Measurements from ENCODE around the gene EN2. TPM values are rescaled to one million over a fixed set of nuclear protein-coding genes. Genes with fewer than 3 reads are reported as not detected.
"Not testable (repeated sequence)": the region's sequence is repeated elsewhere in the genome, so short reads cannot be mapped to it uniquely, and the experiment has no call there.

Gene EN2
- total and polyA plus RNA-seq, 4 experiments from 2014 or later: not detected

DNA sequence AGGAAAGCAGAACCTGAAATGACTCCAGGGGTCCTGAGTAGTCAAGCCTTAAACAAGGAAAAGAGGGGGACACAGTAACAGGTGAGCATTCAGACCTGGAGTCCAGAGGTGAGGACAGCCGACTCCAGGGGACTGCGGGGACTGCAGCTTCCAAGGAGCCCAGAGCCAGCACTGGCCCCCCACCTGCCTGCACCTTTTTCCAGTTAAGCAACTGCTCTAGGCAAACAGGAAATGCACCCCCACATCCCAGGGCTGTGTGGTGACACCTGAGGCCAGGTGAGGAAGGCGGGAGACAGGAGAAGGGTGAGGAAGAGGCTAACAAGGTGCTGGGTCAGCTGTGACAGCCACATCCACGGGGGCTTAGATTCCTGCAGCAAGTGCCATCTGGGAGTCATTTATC lies 20.1 kb upstream of the EN2 start:
- H3K36me3 Mint-ChIP-seq: no peaks in the 10 kb centered on the region
- Histone ChIP-seq H3K4me3 (ENCODE audit: low read length in 2 of 2) (no peak overlapping the region), H3K27ac (ENCODE audit: low read depth, low read length) (no peak overlapping the region), H3K27me3 (ENCODE audit: insufficient read depth, low read length) (no peaks in the 10 kb centered on the region), H3K36me3 (ENCODE audit: insufficient read depth, low read length) (no peaks in the 10 kb centered on the region), H3K4me1 (ENCODE audit: insufficient read depth, low read length) (no peaks in the 10 kb centered on the region), H3K9me3 (ENCODE audit: control insufficient read depth in 1 of 2, low read length in 2 of 2) (no peaks in the 10 kb centered on the region)
- peaks cover 0 to 1% (median 0%) of the 10 kb centered on the region in 4 donors for H3K4me1 Mint-ChIP-seq
- H3K27ac Mint-ChIP-seq: no peak overlapping the region
- CTCF ChIA-PET (ENCODE audit: partially characterized antibody): no interaction called here
- POLR2A ChIA-PET (ENCODE audit: partially characterized antibody): no interaction called here
- H3K4me3 Mint-ChIP-seq: no peak overlapping the region
- no peak for DNase-seq
- H3K27me3 Mint-ChIP-seq: peaks cover 21 to 35% of the 10 kb centered on the region in 2 donors
- intact Hi-C loops (cut with micrococcal nuclease): no loop called here
- H3K9me3 Mint-ChIP-seq: peaks cover 0 to 5% (median under 1%) of the 10 kb centered on the region in 8 donors

DNA sequence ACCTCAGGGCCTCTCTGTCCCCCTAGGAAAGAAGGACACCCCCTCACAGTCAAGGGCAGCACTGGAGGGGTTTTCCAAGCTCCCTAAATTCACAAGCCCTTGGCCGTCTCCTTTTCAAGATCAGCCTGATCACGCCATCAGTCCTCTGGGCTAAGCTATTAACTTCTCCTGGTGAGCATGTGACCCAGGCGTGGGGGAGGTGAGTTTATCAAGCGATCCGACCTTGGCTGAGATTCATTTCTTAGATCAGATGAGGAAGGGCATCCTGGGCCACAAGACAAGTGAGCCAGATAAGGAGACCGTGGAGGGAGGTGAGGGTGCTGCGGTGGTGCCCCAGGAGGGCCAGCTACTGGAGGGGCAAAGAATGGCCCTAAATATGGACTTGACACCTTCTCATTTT lies 19.2 kb upstream of the EN2 start:
- ChIA-PET POLR2A (ENCODE audit: partially characterized antibody) (no interaction called here), CTCF (ENCODE audit: partially characterized antibody) (no interaction called here)
- Histone ChIP-seq H3K4me3 (ENCODE audit: low read length in 2 of 2) (no peak overlapping the region), H3K4me1 (ENCODE audit: insufficient read depth, low read length) (no peaks in the 10 kb centered on the region), H3K27ac (ENCODE audit: low read depth, low read length) (no peak overlapping the region), H3K9me3 (ENCODE audit: control insufficient read depth in 1 of 2, low read length in 2 of 2) (no peaks in the 10 kb centered on the region), H3K36me3 (ENCODE audit: insufficient read depth, low read length) (no peaks in the 10 kb centered on the region), H3K27me3 (ENCODE audit: insufficient read depth, low read length) (no peaks in the 10 kb centered on the region)
- peaks cover 0 to 1% (median 0%) of the 10 kb centered on the region in 4 donors for H3K4me1 Mint-ChIP-seq
- DNase-seq: no peak
- intact Hi-C loops (cut with micrococcal nuclease): no loop called here
- H3K27ac Mint-ChIP-seq: no peak overlapping the region
- H3K36me3 Mint-ChIP-seq: no peaks in the 10 kb centered on the region
- H3K4me3 Mint-ChIP-seq: no peak overlapping the region
- H3K27me3 Mint-ChIP-seq: peaks cover 25 to 40% of the 10 kb centered on the region in 2 donors
- peaks cover 0 to 2% (median 0%) of the 10 kb centered on the region in 8 donors for H3K9me3 Mint-ChIP-seq

DNA sequence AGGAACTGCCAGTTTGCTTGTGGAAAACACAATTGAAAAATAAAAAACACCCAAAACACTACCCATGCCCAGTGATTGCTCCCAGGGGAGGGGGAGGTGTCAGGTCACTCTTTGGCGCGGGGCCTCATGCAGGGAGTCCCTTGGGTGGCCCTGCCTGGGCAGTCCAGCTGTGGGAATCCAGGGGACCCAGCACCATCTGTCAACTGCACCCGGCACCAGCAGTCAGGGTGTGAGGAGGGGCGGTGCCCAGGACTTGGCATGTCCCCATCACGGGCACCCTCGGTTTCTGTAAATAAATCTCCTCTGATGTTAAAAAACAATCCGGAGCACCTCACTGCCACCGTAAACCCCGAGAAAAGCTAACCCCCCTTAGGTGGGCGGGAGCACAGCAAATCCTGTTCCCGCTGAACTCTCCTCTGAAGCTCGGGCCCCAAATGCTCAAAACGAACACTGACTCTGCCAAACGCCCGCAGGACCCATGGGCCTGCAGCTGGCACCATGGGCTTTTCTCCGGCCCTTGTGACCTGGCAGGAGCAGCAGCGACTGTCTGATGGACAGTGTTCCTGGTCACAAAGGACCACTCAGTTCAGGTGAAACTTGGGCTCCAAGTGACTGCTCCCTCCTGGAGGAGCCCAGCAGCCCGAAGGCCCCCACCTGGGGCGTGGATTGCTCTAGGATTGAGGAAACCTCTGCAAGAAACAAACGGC lies 18.5 kb upstream of the EN2 start:
- ChIA-PET CTCF (ENCODE audit: partially characterized antibody) (no interaction called here), POLR2A (ENCODE audit: partially characterized antibody) (no interaction called here)
- Mint-ChIP-seq H3K4me3 (no peak overlapping the region), H3K9me3 (peaks cover 0 to 2% (median 0%) of the 10 kb centered on the region in 8 donors), H3K36me3 (no peaks in the 10 kb centered on the region), H3K4me1 (peaks cover 0 to 1% (median 0%) of the 10 kb centered on the region in 4 donors), H3K27ac (no peak overlapping the region), H3K27me3 (peaks cover 23 to 39% of the 10 kb centered on the region in 2 donors)
- intact Hi-C loops (cut with micrococcal nuclease): no loop called here
- no peak for DNase-seq
- Histone ChIP-seq H3K27ac (ENCODE audit: low read depth, low read length) (no peak overlapping the region), H3K4me1 (ENCODE audit: insufficient read depth, low read length) (no peaks in the 10 kb centered on the region), H3K36me3 (ENCODE audit: insufficient read depth, low read length) (no peaks in the 10 kb centered on the region), H3K4me3 (ENCODE audit: low read length in 2 of 2) (no peak overlapping the region), H3K9me3 (ENCODE audit: control insufficient read depth in 1 of 2, low read length in 2 of 2) (no peaks in the 10 kb centered on the region), H3K27me3 (ENCODE audit: insufficient read depth, low read length) (no peaks in the 10 kb centered on the region)

DNA sequence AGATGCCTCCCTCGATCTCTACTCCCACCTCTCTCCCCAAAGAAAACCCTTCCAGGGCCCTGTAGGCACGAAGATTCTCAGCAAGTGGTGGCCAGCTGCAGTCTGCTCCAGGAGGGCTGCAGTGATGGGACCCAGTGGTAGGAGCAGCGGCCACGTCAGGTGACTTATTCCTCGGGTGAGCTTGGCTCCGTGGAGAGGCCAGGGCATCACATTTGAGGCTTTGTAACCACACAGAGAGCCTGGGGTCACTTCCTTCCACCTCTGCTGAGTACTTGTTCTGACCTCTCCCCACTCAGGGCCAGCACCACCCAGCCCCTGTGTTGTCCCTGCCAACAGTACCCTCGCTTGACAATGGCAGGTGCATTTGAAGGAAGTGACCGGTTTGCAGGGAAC lies 17.9 kb upstream of the EN2 start:
- H3K4me1 ChIP-seq (ENCODE audit: insufficient read depth, low read length): no peaks in the 10 kb centered on the region
- H3K4me1 Mint-ChIP-seq: peaks cover 0 to 1% (median 0%) of the 10 kb centered on the region in 4 donors
- peaks cover 0 to 2% (median 0%) of the 10 kb centered on the region in 8 donors for H3K9me3 Mint-ChIP-seq
- no peaks in the 10 kb centered on the region for H3K36me3 ChIP-seq (ENCODE audit: insufficient read depth, low read length)
- H3K27me3 ChIP-seq (ENCODE audit: insufficient read depth, low read length): no peaks in the 10 kb centered on the region
- no peaks in the 10 kb centered on the region for H3K36me3 Mint-ChIP-seq
- H3K27me3 Mint-ChIP-seq: peaks cover 24 to 34% of the 10 kb centered on the region in 2 donors
- H3K4me3 ChIP-seq (ENCODE audit: low read length in 2 of 2): no peak overlapping the region
- POLR2A ChIA-PET (ENCODE audit: partially characterized antibody): no interaction called here
- H3K27ac Mint-ChIP-seq: no peak overlapping the region
- H3K27ac ChIP-seq (ENCODE audit: low read depth, low read length): no peak overlapping the region
- no peak for DNase-seq
- no peak overlapping the region for H3K4me3 Mint-ChIP-seq
- intact Hi-C loops (cut with micrococcal nuclease): no loop called here
- H3K9me3 ChIP-seq (ENCODE audit: control insufficient read depth in 1 of 2, low read length in 2 of 2): no peaks in the 10 kb centered on the region
- CTCF ChIA-PET (ENCODE audit: partially characterized antibody): no interaction called here

DNA sequence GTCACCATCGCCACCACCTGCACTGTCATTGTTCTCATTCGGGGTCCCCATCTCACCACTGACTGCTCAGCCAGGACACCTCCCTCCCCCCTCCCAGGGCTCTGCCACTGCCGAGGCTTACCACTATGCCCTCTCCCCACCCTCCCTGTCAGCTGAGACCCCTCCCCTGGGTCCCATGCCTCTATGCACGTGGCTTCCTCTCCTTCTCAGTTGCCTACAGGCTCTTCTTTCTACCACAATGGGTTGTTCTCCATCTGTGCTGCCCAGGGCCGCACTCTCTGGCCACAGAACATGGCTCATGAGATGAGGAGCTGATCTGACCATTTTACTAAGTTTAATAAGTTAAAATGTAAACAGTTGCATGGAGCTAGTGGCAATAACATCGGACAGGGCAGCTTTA lies 16.1 kb upstream of the EN2 start:
- H3K36me3 ChIP-seq (ENCODE audit: insufficient read depth, low read length): no peaks in the 10 kb centered on the region
- Mint-ChIP-seq H3K9me3 (no peaks in the 10 kb centered on the region), H3K27ac (no peak overlapping the region), H3K4me1 (no peaks in the 10 kb centered on the region), H3K4me3 (no peak overlapping the region), H3K27me3 (peaks cover 20% of the 10 kb centered on the region in 2 donors), H3K36me3 (no peaks in the 10 kb centered on the region)
- intact Hi-C loops (cut with micrococcal nuclease): no loop called here
- ChIA-PET POLR2A (ENCODE audit: partially characterized antibody) (no interaction called here), CTCF (ENCODE audit: partially characterized antibody) (no interaction called here)
- no peaks in the 10 kb centered on the region for H3K4me1 ChIP-seq (ENCODE audit: insufficient read depth, low read length)
- no peak overlapping the region for H3K27ac ChIP-seq (ENCODE audit: low read depth, low read length)
- no peak overlapping the region for H3K4me3 ChIP-seq (ENCODE audit: low read length in 2 of 2)
- no peaks in the 10 kb centered on the region for H3K27me3 ChIP-seq (ENCODE audit: insufficient read depth, low read length)
- no peak for DNase-seq
- H3K9me3 ChIP-seq (ENCODE audit: control insufficient read depth in 1 of 2, low read length in 2 of 2): no peaks in the 10 kb centered on the region

DNA sequence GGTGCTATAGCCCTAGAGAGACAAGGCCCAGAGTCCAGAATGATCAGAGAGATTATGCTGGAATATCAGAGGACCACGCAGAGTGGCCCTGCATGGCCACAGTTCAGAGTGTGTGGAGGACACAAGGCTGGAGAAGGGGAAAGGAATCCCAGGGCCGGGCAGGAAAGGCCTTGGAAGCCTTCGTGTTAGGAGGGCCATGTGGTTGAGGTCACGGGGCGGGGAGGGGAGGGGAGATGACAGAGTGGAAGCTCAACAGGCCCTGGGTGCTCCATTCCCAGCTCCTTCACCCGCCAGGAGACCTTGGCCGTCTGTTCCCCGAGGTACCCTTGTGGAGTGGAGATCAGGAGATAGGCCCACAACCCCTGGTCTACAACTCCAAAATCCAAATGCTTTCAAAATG lies 13.2 kb upstream of the EN2 start:
- Mint-ChIP-seq H3K36me3 (no peaks in the 10 kb centered on the region), H3K9me3 (no peaks in the 10 kb centered on the region), H3K27me3 (peaks cover 25 to 30% of the 10 kb centered on the region in 2 donors), H3K27ac (no peak overlapping the region), H3K4me3 (no peak overlapping the region), H3K4me1 (peaks cover 2 to 10% (median 8%) of the 10 kb centered on the region in 4 donors)
- Histone ChIP-seq H3K4me3 (ENCODE audit: low read length in 2 of 2) (no peak overlapping the region), H3K36me3 (ENCODE audit: insufficient read depth, low read length) (no peaks in the 10 kb centered on the region), H3K27ac (ENCODE audit: low read depth, low read length) (no peak overlapping the region), H3K9me3 (ENCODE audit: control insufficient read depth in 1 of 2, low read length in 2 of 2) (no peaks in the 10 kb centered on the region), H3K4me1 (ENCODE audit: insufficient read depth, low read length) (no peaks in the 10 kb centered on the region), H3K27me3 (ENCODE audit: insufficient read depth, low read length) (peaks cover 11% of the 10 kb centered on the region)
- ChIA-PET CTCF (ENCODE audit: partially characterized antibody) (interaction anchor here (1.2 kb wide), 1 partner anchor 100 kb away, joined by 3 read pairs; no protein-coding TSS in a partner anchor), POLR2A (ENCODE audit: partially characterized antibody) (no interaction called here)
- DNase-seq: no peak
- intact Hi-C loops (cut with micrococcal nuclease): no loop called here

DNA sequence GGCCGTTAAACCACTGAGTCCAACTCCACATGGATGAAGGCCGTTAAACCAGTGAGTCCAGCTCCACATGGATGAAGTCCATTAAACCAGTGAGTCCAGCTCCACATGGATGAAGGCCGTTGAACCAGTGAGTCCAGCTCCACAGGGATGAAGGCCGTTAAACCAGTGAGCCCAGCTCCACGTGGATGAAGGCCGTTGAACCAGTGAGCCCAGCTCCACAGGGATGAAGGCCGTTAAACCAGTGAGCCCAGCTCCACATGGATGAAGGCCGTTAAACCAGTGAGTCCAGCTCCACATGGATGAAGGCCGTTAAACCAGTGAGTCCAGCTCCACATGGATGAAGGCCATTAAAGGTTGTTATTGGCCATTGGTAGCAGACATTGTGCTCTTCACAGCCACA lies 12.3 kb upstream of the EN2 start:
- DNase-seq; H3K36me3 Mint-ChIP-seq; H3K36me3 ChIP-seq (ENCODE audit: insufficient read depth, low read length); H3K27ac Mint-ChIP-seq; H3K27ac ChIP-seq (ENCODE audit: low read depth, low read length); intact Hi-C loops (cut with micrococcal nuclease); H3K9me3 Mint-ChIP-seq; H3K9me3 ChIP-seq (ENCODE audit: control insufficient read depth in 1 of 2, low read length in 2 of 2); H3K4me1 ChIP-seq (ENCODE audit: insufficient read depth, low read length); H3K4me3 Mint-ChIP-seq; H3K4me3 ChIP-seq (ENCODE audit: low read length in 2 of 2): not testable (repeated sequence)
- Mint-ChIP-seq H3K4me1 (peaks cover 2 to 10% (median 8%) of the 10 kb centered on the region in 4 donors), H3K27me3 (peaks cover 25 to 30% of the 10 kb centered on the region in 2 donors)
- ChIA-PET POLR2A (ENCODE audit: partially characterized antibody) (interaction anchor here (0.7 kb wide), 1 partner anchor 828 kb away, joined by 3 read pairs; no protein-coding TSS in a partner anchor), CTCF (ENCODE audit: partially characterized antibody) (interaction anchor here (0.7 to 1.2 kb wide), 2 partner anchors 19 to 100 kb away, joined by 3 to 4 read pairs; no protein-coding TSS in a partner anchor)
- H3K27me3 ChIP-seq (ENCODE audit: insufficient read depth, low read length): peaks cover 11% of the 10 kb centered on the region

Measured in CD4-positive, alpha-beta memory T cell (primary cell).